NAMALWA (cell line): Measurements from ENCODE around the gene ZNF548.
A peak's percentile ranks its signal among the peaks of the same experiment; 100 is the strongest.
"Not testable (repeated sequence)": the region's sequence is repeated elsewhere in the genome, so short reads cannot be mapped to it uniquely, and the experiment has no call there.

ENCODE experiments used
- DNase-seq: peaks from one replicate; pipeline ENCODE4 v3.0.0-alpha.2; 2015; ENCODE audit warnings: low spot score

ZNF548 gene

GRCh38 chr19:57389730-57390598, at the start of gene ZNF548:
ZNF548 (plus strand) TSS chr19:57389854; CDS start chr19:57390100, 246 bp downstream.
- peak; percentile 99 for DNase-seq

GRCh38 chr19:57342582-57342981, 47.1 kb upstream of the ZNF548 start:
- DNase-seq = no peak

- DNase-seq = no peak
Measured at GRCh38 chr19:57348136-57348535, 41.5 kb upstream of the ZNF548 start.

GRCh38 chr19:57350877-57351805, 38.5 kb upstream of the ZNF548 start, which contains the start of gene ZNF304:
ZNF304 (plus strand) TSS chr19:57351271; CDS start chr19:57351665, 394 bp downstream.
- DNase-seq = peak; percentile 96

GRCh38 chr19:57351867-57352266, 37.8 kb upstream of the ZNF548 start:
- peak; percentile 42 for DNase-seq

GRCh38 chr19:57355916-57356315, 33.7 kb upstream of the ZNF548 start:
- no peak for DNase-seq

GRCh38 chr19:57357406-57357805, 32.2 kb upstream of the ZNF548 start:
- DNase-seq = no peak

- no peak for DNase-seq
Measured at GRCh38 chr19:57359300-57359699, 30.4 kb upstream of the ZNF548 start.

- no peak for DNase-seq
Measured at GRCh38 chr19:57362419-57362818, 27.2 kb upstream of the ZNF548 start.

- DNase-seq = peak; percentile 99
Measured at GRCh38 chr19:57362997-57363687, 26.5 kb upstream of the ZNF548 start, which contains the start of the genes TRAPPC2B and ZNF547. TRAPPC2B (plus strand) TSS chr19:57363551; CDS start chr19:57364834, 1,283 bp downstream. ZNF547 (plus strand) TSS chr19:57363551; CDS start chr19:57368556, 5,005 bp downstream.

GRCh38 chr19:57363688-57364181, 25.9 kb upstream of the ZNF548 start:
- no peak for DNase-seq

- no peak for DNase-seq
Measured at GRCh38 chr19:57366776-57367175, 22.9 kb upstream of the ZNF548 start.

GRCh38 chr19:57374179-57374578, 15.5 kb upstream of the ZNF548 start:
- DNase-seq = no peak

GRCh38 chr19:57374647-57375046, 15.0 kb upstream of the ZNF548 start:
- DNase-seq = not testable (repeated sequence)

GRCh38 chr19:57376151-57376550, 13.5 kb upstream of the ZNF548 start:
- DNase-seq = no peak

- no peak for DNase-seq
Measured at GRCh38 chr19:57377498-57378146, 12.0 kb upstream of the ZNF548 start.

GRCh38 chr19:57380923-57381322, 8.7 kb upstream of the ZNF548 start:
- DNase-seq = no peak

GRCh38 chr19:57382806-57383488, 6.7 kb upstream of the ZNF548 start:
- no peak for DNase-seq

GRCh38 chr19:57389194-57389729, 392 bp upstream of the ZNF548 start:
- peak; percentile 17 for DNase-seq

- DNase-seq = no peak
Measured at GRCh38 chr19:57395710-57396109, 6.1 kb downstream of the ZNF548 start.
